ENCODE data around the gene PANK4. TPM values are rescaled to one million over a fixed set of nuclear protein-coding genes. Genes with fewer than 3 reads are reported as not detected.
A peak's percentile ranks its signal among the peaks of the same experiment; 100 is the strongest.

PANK4 gene
- total RNA-seq, 2 experiments from 2014 or later: 42.9 to 47.0 TPM

GRCh38 chr1:2525572-2525919 is 850 bp downstream of the PANK4 start:
- H3K27me3 ChIP-seq (ENCODE audit: control insufficient read depth in 1 of 2, insufficient read depth in 2 of 2, low read length in 2 of 2): peaks cover 12 to 16% of the 10 kb centered on the region in 2 experiments
- POLR2A ChIA-PET: interaction anchor here (1.0 to 8.5 kb wide), 15 partner anchors 17 to 296 kb away, joined by 3 to 164 read pairs (median 9); partner anchors contain the start of genes MORN1, PEX10, PRXL2B and RER1
- H3K4me3 ChIP-seq (ENCODE audit: low read length): peak overlapping the region; percentile 84
- Mint-ChIP-seq H3K4me3 (peak overlapping the region; percentile 90), H3K27me3 (peaks cover 13% of the 10 kb centered on the region), H3K9me3 (no peaks in the 10 kb centered on the region), H3K27ac (peak overlapping the region; percentile 91), H3K36me3 (ENCODE audit: low read depth) (peaks cover 34% of the 10 kb centered on the region), H3K4me1 (ENCODE audit: low read depth) (peaks cover 51% of the 10 kb centered on the region)
- H3K4me1 ChIP-seq (ENCODE audit: insufficient read depth, low read length): peaks cover 69% of the 10 kb centered on the region
- peak overlapping the region; percentile 76 for H3K27ac ChIP-seq (ENCODE audit: low read depth in 1 of 2, low read length in 2 of 2)
- ATAC-seq (ENCODE audit: poor library complexity) (no peak), DNase-seq (no peak)
- CTCF ChIA-PET: interaction anchor here (0.8 to 4.2 kb wide), 2 partner anchors 22 to 53 kb away, joined by 3 to 37 read pairs; no protein-coding TSS in a partner anchor
- peaks cover 18% of the 10 kb centered on the region for H3K36me3 ChIP-seq (ENCODE audit: insufficient read depth, low read length)
- no peak for TF ChIP-seq CTCF (IDR thresholded peaks at IDR 0.05)
- intact Hi-C loops (cut with DNase I, micrococcal nuclease): loop anchor here (2.0 to 10.0 kb wide), 5 partner anchors 53 to 1249 kb away; partner anchors contain the start of gene SMIM1 (in 1 of the 2)
- no peaks in the 10 kb centered on the region for H3K9me3 ChIP-seq (ENCODE audit: control insufficient read depth in 1 of 2, insufficient read depth in 1 of 2, low read length in 2 of 2)

GRCh38 chr1:2523891-2524609 is 2.3 kb downstream of the PANK4 start:
- Histone ChIP-seq H3K9me3 (ENCODE audit: control insufficient read depth in 1 of 2, insufficient read depth in 1 of 2, low read length in 2 of 2) (no peaks in the 10 kb centered on the region), H3K4me1 (ENCODE audit: insufficient read depth, low read length) (peaks cover 55% of the 10 kb centered on the region), H3K27ac (ENCODE audit: low read depth in 1 of 2, low read length in 2 of 2) (peak overlapping the region; percentile 76), H3K36me3 (ENCODE audit: insufficient read depth, low read length) (peaks cover 32% of the 10 kb centered on the region), H3K4me3 (ENCODE audit: low read length) (peak overlapping the region; percentile 84), H3K27me3 (ENCODE audit: control insufficient read depth in 1 of 2, insufficient read depth in 2 of 2, low read length in 2 of 2) (peaks cover 10 to 12% of the 10 kb centered on the region in 2 experiments)
- CTCF ChIA-PET: interaction anchor here (0.7 to 4.2 kb wide), 10 partner anchors 15 to 132 kb away, joined by 3 to 37 read pairs (median 4); partner anchors contain the start of genes PRXL2B, RER1 and TNFRSF14
- peak overlapping the region; percentile 90 for H3K4me3 Mint-ChIP-seq
- intact Hi-C loops (cut with DNase I, micrococcal nuclease): loop anchor here (2.0 to 10.0 kb wide), 3 partner anchors 55 to 1251 kb away; partner anchors contain the start of gene SMIM1 (in 1 of the 2)
- H3K4me1 Mint-ChIP-seq (ENCODE audit: low read depth): peaks cover 50% of the 10 kb centered on the region
- DNase-seq (peak in 13 of 14 experiments; percentile 26 to 78 (median 62)), ATAC-seq (ENCODE audit: poor library complexity) (peak; percentile 18)
- POLR2A ChIA-PET: interaction anchor here (0.6 to 8.5 kb wide), 10 partner anchors 17 to 335 kb away, joined by 3 to 164 read pairs (median 5); partner anchors contain the start of genes FAAP20, MORN1, PRXL2B and TNFRSF14
- peaks cover 37% of the 10 kb centered on the region for H3K36me3 Mint-ChIP-seq (ENCODE audit: low read depth)
- H3K9me3 Mint-ChIP-seq: no peaks in the 10 kb centered on the region
- peaks cover 11% of the 10 kb centered on the region for H3K27me3 Mint-ChIP-seq
- peak overlapping the region; percentile 91 for H3K27ac Mint-ChIP-seq
- peak; percentile 24 for TF ChIP-seq CTCF (IDR thresholded peaks at IDR 0.05)

DNA sequence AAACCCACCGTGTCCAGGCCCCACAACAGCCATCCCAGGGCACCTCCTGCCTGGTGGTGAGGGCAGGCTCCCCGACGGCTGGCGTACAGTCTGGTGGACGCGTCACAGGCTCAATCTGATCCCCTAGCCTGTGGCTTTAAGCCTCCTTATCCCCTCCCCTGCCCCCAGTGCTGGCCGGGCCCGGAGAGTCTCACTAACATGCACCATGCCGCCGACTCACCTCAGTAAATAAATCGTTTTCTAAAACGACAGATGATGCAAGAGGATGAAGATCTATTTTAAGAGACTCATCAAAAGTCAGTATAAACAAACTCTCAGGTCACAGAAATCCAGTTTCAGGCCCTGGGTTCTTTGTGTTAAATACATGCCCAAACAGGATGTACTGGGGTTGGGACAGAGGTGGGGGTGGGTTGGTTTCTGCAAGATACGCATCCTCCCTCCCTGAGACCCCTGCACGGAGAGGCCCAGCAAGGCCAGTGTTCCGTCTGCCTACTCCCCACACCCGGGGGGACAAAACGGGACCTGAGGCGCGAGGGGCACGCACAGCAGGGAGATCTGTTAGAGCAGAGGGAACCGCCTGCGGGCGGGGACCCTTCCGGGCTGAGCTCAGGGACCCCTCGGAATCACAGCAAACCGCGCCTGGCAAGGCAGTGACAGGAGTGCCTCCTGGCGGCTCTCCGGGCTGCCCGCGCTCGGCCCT is 3.1 kb downstream of the PANK4 start:
- DNase-seq (peak in 2 of 14 experiments; percentile 31 to 41), ATAC-seq (ENCODE audit: poor library complexity) (no peak)
- Mint-ChIP-seq H3K4me3 (peak overlapping the region; percentile 90), H3K27me3 (peaks cover 4% of the 10 kb centered on the region), H3K9me3 (no peaks in the 10 kb centered on the region), H3K27ac (peak overlapping the region; percentile 91), H3K4me1 (ENCODE audit: low read depth) (peaks cover 44% of the 10 kb centered on the region), H3K36me3 (ENCODE audit: low read depth) (peaks cover 44% of the 10 kb centered on the region)
- H3K36me3 ChIP-seq (ENCODE audit: insufficient read depth, low read length): peaks cover 40% of the 10 kb centered on the region
- peaks cover 4 to 5% of the 10 kb centered on the region in 2 experiments for H3K27me3 ChIP-seq (ENCODE audit: control insufficient read depth in 1 of 2, insufficient read depth in 2 of 2, low read length in 2 of 2)
- POLR2A ChIA-PET: interaction anchor here (0.9 to 8.5 kb wide), 8 partner anchors 16 to 334 kb away, joined by 3 to 164 read pairs (median 5); partner anchors contain the start of genes MORN1, PRXL2B and TNFRSF14
- H3K9me3 ChIP-seq (ENCODE audit: control insufficient read depth in 1 of 2, insufficient read depth in 1 of 2, low read length in 2 of 2): no peaks in the 10 kb centered on the region
- peak overlapping the region; percentile 84 for H3K4me3 ChIP-seq (ENCODE audit: low read length)
- intact Hi-C loops (cut with DNase I, micrococcal nuclease): loop anchor here in 1 of 2 experiments (10.0 kb wide), 2 partner anchors 121 to 1251 kb away; partner anchors contain the start of gene SMIM1
- CTCF ChIA-PET: interaction anchor here (0.7 to 4.2 kb wide), 8 partner anchors 24 to 131 kb away, joined by 3 to 37 read pairs (median 4); partner anchors contain the start of genes RER1 and TNFRSF14
- peaks cover 48% of the 10 kb centered on the region for H3K4me1 ChIP-seq (ENCODE audit: insufficient read depth, low read length)
- peak overlapping the region; percentile 76 for H3K27ac ChIP-seq (ENCODE audit: low read depth in 1 of 2, low read length in 2 of 2)
- no peak for TF ChIP-seq CTCF (IDR thresholded peaks at IDR 0.05)
